Activated CD4-positive, alpha-beta T cell treated with anti-CD3 and anti-CD28 coated beads, Interleukin-2, amount 10 ng/mL, durations not matched to agents 24 days and 14 days (primary cell): ENCODE results near the gene KCNA5. TPM values are rescaled to one million over a fixed set of nuclear protein-coding genes. Genes with fewer than 3 reads are reported as not detected.

ENCODE experiments used
- DNase-seq: peaks from one replicate; pipeline ENCODE4 v3.0.0; 2022
- H3K27ac Mint-ChIP-seq: one replicate; pipeline ENCODE4 v1.8.0; 2022; ENCODE audit warnings: mild to moderate bottlenecking, mixed read lengths
- H3K27me3 Mint-ChIP-seq: one replicate; pipeline ENCODE4 v1.8.0; 2022; ENCODE audit warnings: mixed read lengths
- H3K36me3 Mint-ChIP-seq: one replicate; pipeline ENCODE4 v1.8.0; 2022; ENCODE audit warnings: low read depth, mild to moderate bottlenecking, mixed read lengths
- H3K4me1 Mint-ChIP-seq: one replicate; pipeline ENCODE4 v1.8.0; 2021; ENCODE audit warnings: mixed read lengths
- H3K4me3 Mint-ChIP-seq: one replicate; pipeline ENCODE4 v1.8.0; 2022; ENCODE audit warnings: mild to moderate bottlenecking, moderate library complexity, mixed read lengths
- H3K9me3 Mint-ChIP-seq: one replicate; pipeline ENCODE4 v1.8.0; 2021; ENCODE audit warnings: mixed read lengths
- intact Hi-C: fragments of 100-400 bp; cut with micrococcal nuclease; formaldehyde crosslinking; loops from one replicate; pipeline ENCODE4 v1.15.1; 2023
- total RNA-seq: library from RNA; stranded (reverse); gene quantifications from 2 replicates; pipeline ENCODE4 v1.2.3, GENCODE V29; 2022

The KCNA5 gene
- total RNA-seq, 1 donor from 2014 or later = not detected

GRCh38 chr12:5083955-5084849 is 40.5 kb downstream of the KCNA5 start:
- intact Hi-C loops = loop anchor here (1.0 kb wide), 2 partner anchors 62 to 227 kb away; no protein-coding TSS in a partner anchor
- Mint-ChIP-seq H3K27ac (no peak overlapping the region), H3K9me3 (no peaks in the 10 kb centered on the region), H3K27me3 (peaks cover 4% of the 10 kb centered on the region), H3K4me1 (no peaks in the 10 kb centered on the region), H3K36me3 (no peaks in the 10 kb centered on the region), H3K4me3 (no peak overlapping the region)
- peak; percentile 79 for DNase-seq

GRCh38 chr12:5085896-5086295 is 42.2 kb downstream of the KCNA5 start:
- H3K36me3 Mint-ChIP-seq = no peaks in the 10 kb centered on the region
- H3K27ac Mint-ChIP-seq = no peak overlapping the region
- DNase-seq = no peak
- no peak overlapping the region for H3K4me3 Mint-ChIP-seq
- no peaks in the 10 kb centered on the region for H3K4me1 Mint-ChIP-seq
- intact Hi-C loops = no loop called here
- peaks cover 4% of the 10 kb centered on the region for H3K27me3 Mint-ChIP-seq
- H3K9me3 Mint-ChIP-seq = no peaks in the 10 kb centered on the region

- Mint-ChIP-seq H3K4me1 (no peaks in the 10 kb centered on the region), H3K27ac (no peak overlapping the region), H3K4me3 (no peak overlapping the region), H3K9me3 (no peaks in the 10 kb centered on the region), H3K27me3 (peaks cover 13% of the 10 kb centered on the region), H3K36me3 (no peaks in the 10 kb centered on the region)
- no peak for DNase-seq
- intact Hi-C loops = no loop called here
Observed at GRCh38 chr12:5087831-5088554, 44.3 kb downstream of the KCNA5 start.

GRCh38 chr12:5088586-5089264 is 45.0 kb downstream of the KCNA5 start:
- intact Hi-C loops = no loop called here
- H3K36me3 Mint-ChIP-seq = no peaks in the 10 kb centered on the region
- H3K4me1 Mint-ChIP-seq = no peaks in the 10 kb centered on the region
- peaks cover 10% of the 10 kb centered on the region for H3K27me3 Mint-ChIP-seq
- no peaks in the 10 kb centered on the region for H3K9me3 Mint-ChIP-seq
- DNase-seq = no peak
- no peak overlapping the region for H3K4me3 Mint-ChIP-seq
- no peak overlapping the region for H3K27ac Mint-ChIP-seq

- Mint-ChIP-seq H3K9me3 (no peaks in the 10 kb centered on the region), H3K4me3 (no peak overlapping the region), H3K27ac (no peak overlapping the region), H3K27me3 (peaks cover 8% of the 10 kb centered on the region), H3K4me1 (no peaks in the 10 kb centered on the region), H3K36me3 (no peaks in the 10 kb centered on the region)
- intact Hi-C loops = no loop called here
- DNase-seq = no peak
Observed at GRCh38 chr12:5094551-5094950, 50.9 kb downstream of the KCNA5 start.

GRCh38 chr12:5094986-5095385 is 51.3 kb downstream of the KCNA5 start:
- Mint-ChIP-seq H3K4me3 (no peak overlapping the region), H3K4me1 (no peaks in the 10 kb centered on the region), H3K27ac (no peak overlapping the region), H3K27me3 (peaks cover 8% of the 10 kb centered on the region), H3K36me3 (no peaks in the 10 kb centered on the region), H3K9me3 (no peaks in the 10 kb centered on the region)
- intact Hi-C loops = no loop called here
- DNase-seq = no peak

Other genes starting within 250 kb of the KCNA5 start
- not detected in 2 replicates for gene KCNA1, start 134.0 kb upstream of the KCNA5 start, total RNA-seq